GM23338 (cell line): ENCODE data around the gene ASB5. TPM values are rescaled to one million over a fixed set of nuclear protein-coding genes. Genes with fewer than 3 reads are reported as not detected.

Experiments used
- ATAC-seq: fragments of 200-7000 bp; cut with Tn5 transposase; 3 replicates; pipeline ENCODE4 v1.9.1; 2020
- DNase-seq: peaks from one replicate; pipeline ENCODE4 v3.0.0-alpha.2; 2015; ENCODE audit warnings: low spot score
- H2AFZ ChIP-seq: fragments of 200-600 bp; sonication (generic); 2 replicates; pipeline ENCODE4 v1.8.0; 2016; ENCODE audit warnings: antibody characterized with exemption, mild to moderate bottlenecking, moderate library complexity
- H3F3A ChIP-seq: fragments of 200-600 bp; sonication (generic); replicated peaks from 2 replicates; pipeline ENCODE4 v1.8.0; 2017; ENCODE audit warnings: antibody characterized with exemption, mixed run types, low read depth
- H3K27ac ChIP-seq: fragments of 200-600 bp; sonication (generic); 2 replicates; pipeline ENCODE4 v1.6.1; 2016; ENCODE audit warnings: low read depth
- H3K27me3 ChIP-seq: fragments of 200-600 bp; sonication (generic); 2 replicates; pipeline ENCODE4 v1.8.0; 2016; ENCODE audit warnings: mild to moderate bottlenecking, mixed run types, moderate library complexity; ENCODE audit not compliant: insufficient read depth
- H3K36me3 ChIP-seq: fragments of 200-600 bp; sonication (generic); 2 replicates; pipeline ENCODE4 v1.8.0; 2016; ENCODE audit warnings: mild to moderate bottlenecking; ENCODE audit not compliant: insufficient read depth
- H3K4me1 ChIP-seq: fragments of 200-600 bp; sonication (generic); 2 replicates; pipeline ENCODE4 v1.8.0; 2016; ENCODE audit warnings: mild to moderate bottlenecking, moderate library complexity; ENCODE audit not compliant: insufficient read depth
- H3K4me2 ChIP-seq: fragments of 200-600 bp; sonication (generic); 2 replicates; pipeline ENCODE4 v1.7.1; 2017; ENCODE audit warnings: mixed run types
- H3K4me3 ChIP-seq: fragments of 200-600 bp; sonication (generic); 2 replicates; pipeline ENCODE4 v1.6.1; 2016; ENCODE audit warnings: mixed run types
- H3K79me2 ChIP-seq: fragments of 200-600 bp; sonication (generic); replicated peaks from 2 replicates; pipeline ENCODE4 v1.8.0; 2017; ENCODE audit warnings: mild to moderate bottlenecking; ENCODE audit not compliant: insufficient read depth
- H3K9me2 ChIP-seq: fragments of 200-600 bp; sonication (generic); 2 replicates; pipeline ENCODE4 v1.8.0; 2017; ENCODE audit not compliant: insufficient read depth
- H4K20me1 ChIP-seq: fragments of 200-600 bp; sonication (generic); replicated peaks from 2 replicates; pipeline ENCODE4 v1.8.0; 2017; ENCODE audit warnings: mild to moderate bottlenecking; ENCODE audit not compliant: insufficient read depth
- H3K27ac Mint-ChIP-seq: 2 replicates; pipeline ENCODE4 v1.8.0; 2020; ENCODE audit warnings: inconsistent platforms, mild to moderate bottlenecking, moderate library complexity, mixed read lengths
- H3K27me3 Mint-ChIP-seq: 3 replicates; pipeline ENCODE4 v1.8.0; 2022; ENCODE audit warnings: low read depth, mild to moderate bottlenecking, moderate library complexity, mixed read lengths, inconsistent platforms; ENCODE audit not compliant: insufficient read depth, poor library complexity
- H3K36me3 Mint-ChIP-seq: 3 replicates; pipeline ENCODE4 v1.8.0; 2021; ENCODE audit warnings: low read depth, mild to moderate bottlenecking, inconsistent platforms, moderate library complexity, mixed read lengths
- H3K4me1 Mint-ChIP-seq: 3 replicates; pipeline ENCODE4 v1.8.0; 2020; ENCODE audit warnings: mild to moderate bottlenecking, inconsistent platforms, mixed read lengths
- H3K4me3 Mint-ChIP-seq: 3 replicates; pipeline ENCODE4 v1.8.0; 2021; ENCODE audit warnings: moderate library complexity, mild to moderate bottlenecking, inconsistent platforms, mixed read lengths
- H3K9me3 Mint-ChIP-seq: 3 replicates; pipeline ENCODE4 v1.8.0; 2020; ENCODE audit warnings: moderate library complexity, mild to moderate bottlenecking, inconsistent platforms, mixed read lengths
- CREB1 ChIP-seq: fragments of 250-450 bp; sonication (Bioruptor Pico); IDR thresholded peaks from 2 replicates; pipeline ENCODE4 v1.5.0; 2020; ENCODE audit warnings: low read depth, mild to moderate bottlenecking, moderate library complexity
- ETS1 ChIP-seq: IDR thresholded peaks from 2 replicates; pipeline ENCODE4 v1.6.1; 2016; ENCODE audit warnings: antibody characterized with exemption
- EZH2 ChIP-seq: fragments of 200-600 bp; sonication (generic); IDR thresholded peaks from one replicate; pipeline ENCODE4 v1.8.0; 2017; ENCODE audit warnings: antibody characterized with exemption, mild to moderate bottlenecking, low read depth; ENCODE audit not compliant: unreplicated experiment
- EZH2phosphoT487 ChIP-seq: fragments of 200-600 bp; sonication (generic); IDR thresholded peaks from one replicate; pipeline ENCODE4 v1.8.1; 2018; ENCODE audit warnings: antibody characterized with exemption; ENCODE audit not compliant: unreplicated experiment
- NANOG ChIP-seq: IDR thresholded peaks from 2 replicates; pipeline ENCODE4 v1.6.1; 2016; ENCODE audit warnings: antibody characterized with exemption, borderline replicate concordance
- STAT1 ChIP-seq: IDR thresholded peaks from one replicate; pipeline ENCODE4 v1.6.1; 2016; ENCODE audit warnings: antibody characterized with exemption; ENCODE audit not compliant: unreplicated experiment
- ZNF114 ChIP-seq: fragments of 250-450 bp; sonication (Bioruptor Pico); IDR thresholded peaks from 2 replicates; pipeline ENCODE4 v1.5.0; 2020; ENCODE audit warnings: mild to moderate bottlenecking, moderate library complexity
- ZNF331 ChIP-seq: fragments of 250-450 bp; sonication (Bioruptor Pico); IDR thresholded peaks from 2 replicates; pipeline ENCODE4 v1.5.0; 2020; ENCODE audit warnings: low read depth, mild to moderate bottlenecking, moderate library complexity
- polyA plus RNA-seq: library from polyadenylated mRNA; unstranded; fragments of >200 nt; fragmentation: Nextera tagmentation; extraction: Ambion mirVana; gene quantifications from 2 replicates; pipeline ENCODE4 v1.2.1, GENCODE V29; 2016
- total RNA-seq: library from RNA; depleted of rRNA; stranded (reverse); fragments of >200 nt; shearing (Covaris generic); gene quantifications from 2 replicates; pipeline ENCODE4 v1.2.3, GENCODE V29; 2014
- TF ChIP-seq, protein P1 (sequence below): IDR thresholded peaks from one replicate; pipeline ENCODE4 v1.6.1; 2018; ENCODE audit warnings: antibody characterized with exemption; ENCODE audit not compliant: unreplicated experiment
- TF ChIP-seq, protein P2 (sequence below), 2 experiments: fragments of 200-600 bp in 1 of 2; sonication (generic) in 1 of 2; conservative IDR thresholded peaks; 2 replicates each; pipeline versions ENCODE4 v1.5.1 to v1.6.1; 2016 to 2017; ENCODE audit warnings: antibody characterized with exemption in 2 of 2, low read depth in 2 of 2, mild to moderate bottlenecking in 2 of 2, moderate library complexity in 1 of 2

The ASB5 gene
- total and polyA plus RNA-seq, 2 experiments from 2014 or later = not detected

DNA sequence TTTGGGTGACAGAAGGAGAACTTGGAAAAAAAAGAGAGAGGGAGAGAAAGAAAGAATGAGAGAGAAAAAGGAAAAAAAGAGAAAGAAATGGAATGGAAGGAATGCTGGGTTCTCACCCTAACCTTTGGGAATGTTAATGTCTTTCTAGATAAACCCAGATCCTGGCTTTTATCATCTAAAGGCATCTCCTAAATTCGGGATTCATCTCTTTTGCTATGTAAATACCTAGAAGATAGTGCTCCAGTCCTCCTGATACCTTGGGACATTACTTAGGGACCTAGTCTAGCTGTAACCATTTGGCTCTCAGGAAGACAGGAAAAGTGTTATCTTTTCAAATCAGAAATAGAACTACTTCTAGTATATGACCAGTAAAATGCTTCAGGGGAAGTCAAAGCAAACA is 34.9 kb upstream of the ASB5 start (continued):
- TF ChIP-seq, protein P1, sequence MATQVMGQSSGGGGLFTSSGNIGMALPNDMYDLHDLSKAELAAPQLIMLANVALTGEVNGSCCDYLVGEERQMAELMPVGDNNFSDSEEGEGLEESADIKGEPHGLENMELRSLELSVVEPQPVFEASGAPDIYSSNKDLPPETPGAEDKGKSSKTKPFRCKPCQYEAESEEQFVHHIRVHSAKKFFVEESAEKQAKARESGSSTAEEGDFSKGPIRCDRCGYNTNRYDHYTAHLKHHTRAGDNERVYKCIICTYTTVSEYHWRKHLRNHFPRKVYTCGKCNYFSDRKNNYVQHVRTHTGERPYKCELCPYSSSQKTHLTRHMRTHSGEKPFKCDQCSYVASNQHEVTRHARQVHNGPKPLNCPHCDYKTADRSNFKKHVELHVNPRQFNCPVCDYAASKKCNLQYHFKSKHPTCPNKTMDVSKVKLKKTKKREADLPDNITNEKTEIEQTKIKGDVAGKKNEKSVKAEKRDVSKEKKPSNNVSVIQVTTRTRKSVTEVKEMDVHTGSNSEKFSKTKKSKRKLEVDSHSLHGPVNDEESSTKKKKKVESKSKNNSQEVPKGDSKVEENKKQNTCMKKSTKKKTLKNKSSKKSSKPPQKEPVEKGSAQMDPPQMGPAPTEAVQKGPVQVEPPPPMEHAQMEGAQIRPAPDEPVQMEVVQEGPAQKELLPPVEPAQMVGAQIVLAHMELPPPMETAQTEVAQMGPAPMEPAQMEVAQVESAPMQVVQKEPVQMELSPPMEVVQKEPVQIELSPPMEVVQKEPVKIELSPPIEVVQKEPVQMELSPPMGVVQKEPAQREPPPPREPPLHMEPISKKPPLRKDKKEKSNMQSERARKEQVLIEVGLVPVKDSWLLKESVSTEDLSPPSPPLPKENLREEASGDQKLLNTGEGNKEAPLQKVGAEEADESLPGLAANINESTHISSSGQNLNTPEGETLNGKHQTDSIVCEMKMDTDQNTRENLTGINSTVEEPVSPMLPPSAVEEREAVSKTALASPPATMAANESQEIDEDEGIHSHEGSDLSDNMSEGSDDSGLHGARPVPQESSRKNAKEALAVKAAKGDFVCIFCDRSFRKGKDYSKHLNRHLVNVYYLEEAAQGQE = no peak
- TF ChIP-seq NANOG (peak; percentile 61), ZNF114 (CRISPR knock-in tag) (no peak), ETS1 (no peak)
- TF ChIP-seq, protein P2, sequence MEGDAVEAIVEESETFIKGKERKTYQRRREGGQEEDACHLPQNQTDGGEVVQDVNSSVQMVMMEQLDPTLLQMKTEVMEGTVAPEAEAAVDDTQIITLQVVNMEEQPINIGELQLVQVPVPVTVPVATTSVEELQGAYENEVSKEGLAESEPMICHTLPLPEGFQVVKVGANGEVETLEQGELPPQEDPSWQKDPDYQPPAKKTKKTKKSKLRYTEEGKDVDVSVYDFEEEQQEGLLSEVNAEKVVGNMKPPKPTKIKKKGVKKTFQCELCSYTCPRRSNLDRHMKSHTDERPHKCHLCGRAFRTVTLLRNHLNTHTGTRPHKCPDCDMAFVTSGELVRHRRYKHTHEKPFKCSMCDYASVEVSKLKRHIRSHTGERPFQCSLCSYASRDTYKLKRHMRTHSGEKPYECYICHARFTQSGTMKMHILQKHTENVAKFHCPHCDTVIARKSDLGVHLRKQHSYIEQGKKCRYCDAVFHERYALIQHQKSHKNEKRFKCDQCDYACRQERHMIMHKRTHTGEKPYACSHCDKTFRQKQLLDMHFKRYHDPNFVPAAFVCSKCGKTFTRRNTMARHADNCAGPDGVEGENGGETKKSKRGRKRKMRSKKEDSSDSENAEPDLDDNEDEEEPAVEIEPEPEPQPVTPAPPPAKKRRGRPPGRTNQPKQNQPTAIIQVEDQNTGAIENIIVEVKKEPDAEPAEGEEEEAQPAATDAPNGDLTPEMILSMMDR (conservative IDR thresholded peaks at IDR 0.05; ENCODE audit: low read depth in 2 of 2) = no peak

- H3K4me1 Mint-ChIP-seq = peaks cover 17% of the 10 kb centered on the region
- H3K9me3 Mint-ChIP-seq = no peaks in the 10 kb centered on the region; the same call in 2 of the 3 replicates
- Histone ChIP-seq H3K4me1 (peaks cover 8% of the 10 kb centered on the region), H3K27ac (no peak overlapping the region), H3K9me2 (no peaks in the 10 kb centered on the region), H3K27me3 (peaks cover 57% of the 10 kb centered on the region), H3K36me3 (no peaks in the 10 kb centered on the region), H2AFZ (no peak overlapping the region), H3K79me2 (no peaks in the 10 kb centered on the region), H3K4me3 (no peak overlapping the region), H4K20me1 (no peaks in the 10 kb centered on the region; the same call in 1 of the 2 replicates), H3K4me2 (0 out of 2 replicates have a peak overlapping the region, but pooled peaks have one; percentile 8), H3F3A (no peaks in the 10 kb centered on the region)
- no peaks in the 10 kb centered on the region for H3K36me3 Mint-ChIP-seq
- H3K27ac Mint-ChIP-seq = no peak overlapping the region
- peaks cover 10% of the 10 kb centered on the region for H3K27me3 Mint-ChIP-seq
- DNase-seq (no peak), ATAC-seq (no peak)
- no peak overlapping the region for H3K4me3 Mint-ChIP-seq
- TF ChIP-seq, protein P1 = no peak
- TF ChIP-seq NANOG (no peak), EZH2phosphoT487 (no peak), STAT1 (no peak), ETS1 (no peak), ZNF114 (CRISPR knock-in tag) (no peak), EZH2 (no peak), CREB1 (no peak), ZNF331 (CRISPR knock-in tag) (no peak)
Observed at GRCh38 chr4:176302283-176303275, 33.6 kb upstream of the ASB5 start.
